BLaER1 treated with 17β-estradiol and CSF1 and Interleukin-3, amounts not matched to agents 10 nM and 100 nM (cell line): Measurements from ENCODE around the gene NTRK3.
A peak's percentile ranks its signal among the peaks of the same experiment; 100 is the strongest.

Experiments
- H3K27ac ChIP-seq, 11 experiments: shearing (Covaris generic); formaldehyde crosslinking; 2 replicates each; pipeline ENCODE4 v1.8.1; 2022
- H3K27me3 ChIP-seq, 11 experiments: shearing (Covaris generic); formaldehyde crosslinking; 2 replicates each; pipeline ENCODE4 v1.8.1; 2022
- H3K36me3 ChIP-seq, 11 experiments: shearing (Covaris generic); formaldehyde crosslinking; 2 replicates each; pipeline ENCODE4 v1.8.1; 2022
- H3K4me1 ChIP-seq, 10 experiments: shearing (Covaris generic); formaldehyde crosslinking; 2 replicates each; pipeline ENCODE4 v1.8.1; 2022
- H3K4me2 ChIP-seq, 11 experiments: shearing (Covaris generic); formaldehyde crosslinking; 2 replicates each; pipeline ENCODE4 v1.8.1; 2022
- H3K4me3 ChIP-seq, 10 experiments: shearing (Covaris generic); formaldehyde crosslinking; 2 replicates each; pipeline ENCODE4 v1.8.1; 2022
- H3K9ac ChIP-seq, 11 experiments: shearing (Covaris generic); formaldehyde crosslinking; 2 replicates each; pipeline ENCODE4 v1.8.1; 2022
- H3K9me3 ChIP-seq, 11 experiments: shearing (Covaris generic); formaldehyde crosslinking; replicated peaks in 1 of 11; 2 replicates each; pipeline ENCODE4 v1.8.1; 2022
- H4K20me1 ChIP-seq, 11 experiments: shearing (Covaris generic); formaldehyde crosslinking; 2 replicates each; pipeline ENCODE4 v1.8.1; 2022
- Cebpa-rat ChIP-seq, 11 experiments: shearing (Covaris generic); IDR thresholded peaks; 2 replicates each; pipeline ENCODE4 v1.8.1; 2022

The NTRK3 gene

DNA sequence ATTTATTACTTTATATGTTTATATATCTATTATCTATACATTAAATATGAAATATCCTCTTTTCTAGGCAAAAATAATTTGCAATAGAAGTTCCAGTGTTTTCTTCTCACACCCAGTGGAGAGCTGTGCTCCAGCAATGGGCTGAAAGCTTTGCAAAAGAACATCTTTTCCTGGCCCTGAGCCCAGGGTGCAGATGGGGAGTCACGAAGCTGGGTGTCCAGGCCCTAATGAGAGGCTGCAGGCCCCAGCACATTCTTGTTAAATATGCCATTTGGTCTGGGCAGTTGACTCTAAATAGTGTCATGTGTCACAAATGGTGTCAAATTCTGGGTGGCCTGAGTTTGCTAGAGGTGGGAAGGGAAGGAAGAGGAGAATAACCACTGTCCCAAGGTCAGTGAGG, 5.7 kb downstream of the NTRK3 start:
- Histone ChIP-seq H3K4me1 (peaks cover 14 to 29% (median 25%) of the 10 kb centered on the region in 10 experiments), H3K27ac (no peak overlapping the region), H3K4me3 (no peak overlapping the region), H3K27me3 (peaks cover 28 to 36% (median 31%) of the 10 kb centered on the region in 11 experiments), H3K9me3 (no peaks in the 10 kb centered on the region), H3K9ac (no peak overlapping the region), H4K20me1 (peaks cover 0 to 25% (median 6%) of the 10 kb centered on the region in 11 experiments; a peak in 12 of 22 replicates), H3K4me2 (no peak overlapping the region), H3K36me3 (no peaks in the 10 kb centered on the region)
- no peak for TF ChIP-seq Cebpa-rat (IDR thresholded peaks at IDR 0.05)

DNA sequence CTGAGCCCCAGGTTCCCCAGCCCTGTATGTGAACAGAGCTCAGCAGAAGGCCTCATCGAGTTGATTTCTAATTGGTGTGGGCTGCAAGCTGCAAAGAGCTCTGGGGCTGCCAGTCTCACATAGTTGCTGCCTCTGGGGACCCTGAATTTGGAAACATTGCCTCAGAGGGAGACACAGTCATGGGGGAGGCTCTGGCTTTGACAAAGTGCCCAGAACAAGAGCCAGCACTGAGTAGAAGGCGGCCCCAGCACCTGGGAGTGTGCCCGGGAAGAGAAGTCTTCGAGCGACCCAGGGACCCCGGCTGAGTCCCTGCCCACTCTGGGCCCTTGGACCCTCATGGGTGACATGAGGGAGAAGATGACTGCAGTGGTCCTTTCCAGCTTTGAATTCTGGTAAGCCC, 7.3 kb downstream of the NTRK3 start:
- no peaks in the 10 kb centered on the region for H3K9me3 ChIP-seq
- TF ChIP-seq Cebpa-rat (IDR thresholded peaks at IDR 0.05), result no peak
- peaks cover 0 to 9% (median 0%) of the 10 kb centered on the region in 11 experiments; a peak in 2 of 22 replicates for H4K20me1 ChIP-seq
- H3K36me3 ChIP-seq, result no peaks in the 10 kb centered on the region
- H3K27me3 ChIP-seq, result peaks cover 12 to 19% (median 15%) of the 10 kb centered on the region in 11 experiments
- H3K4me1 ChIP-seq, result peaks cover 9 to 27% (median 24%) of the 10 kb centered on the region in 10 experiments
- H3K9ac ChIP-seq, result peak overlapping the region in 1 of 11 experiments; percentile 55; a peak in 1 of 22 replicates
- H3K4me2 ChIP-seq, result peak overlapping the region in 8 of 11 experiments; percentile 8 to 56 (median 46); a peak in 15 of 22 replicates
- no peak overlapping the region for H3K4me3 ChIP-seq
- H3K27ac ChIP-seq, result no peak overlapping the region

DNA sequence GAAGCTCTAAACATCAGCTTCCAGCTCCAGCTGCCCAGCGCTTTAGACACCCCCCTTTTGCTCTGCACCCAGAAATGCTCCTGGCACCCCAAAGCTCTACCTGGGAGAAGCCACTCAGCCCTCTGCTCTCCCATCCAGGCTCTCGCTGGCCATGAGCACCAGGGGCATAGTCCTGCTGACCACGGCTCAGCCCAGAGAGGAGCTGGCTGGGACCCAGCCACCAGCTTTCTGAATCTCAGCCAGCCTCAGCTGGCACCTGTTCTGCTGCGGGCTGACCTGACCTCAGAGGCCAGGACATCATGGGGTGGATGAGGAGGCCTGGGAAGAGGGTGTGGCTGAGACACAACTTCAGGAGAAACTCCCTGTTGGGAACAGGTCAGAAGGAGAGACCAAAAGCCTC, 8.6 kb downstream of the NTRK3 start:
- peaks cover 0 to 6% (median 2%) of the 10 kb centered on the region in 11 experiments; a peak in 10 of 22 replicates for H3K27me3 ChIP-seq
- no peak overlapping the region for H3K27ac ChIP-seq
- H3K4me3 ChIP-seq, result no peak overlapping the region
- H3K4me1 ChIP-seq, result peaks cover 9 to 27% (median 24%) of the 10 kb centered on the region in 10 experiments
- no peak overlapping the region for H3K4me2 ChIP-seq
- TF ChIP-seq Cebpa-rat (IDR thresholded peaks at IDR 0.05), result no peak
- H4K20me1 ChIP-seq, result peaks cover 0 to 5% (median 0%) of the 10 kb centered on the region in 11 experiments; a peak in 1 of 22 replicates
- H3K36me3 ChIP-seq, result no peaks in the 10 kb centered on the region
- H3K9ac ChIP-seq, result no peak overlapping the region
- no peaks in the 10 kb centered on the region for H3K9me3 ChIP-seq

GRCh38 chr15:88246666-88247446, 9.7 kb downstream of the NTRK3 start:
- H3K4me3 ChIP-seq, result no peak overlapping the region
- TF ChIP-seq Cebpa-rat (IDR thresholded peaks at IDR 0.05), result no peak
- H4K20me1 ChIP-seq, result peaks cover 0 to 5% (median 0%) of the 10 kb centered on the region in 11 experiments; a peak in 1 of 22 replicates
- no peaks in the 10 kb centered on the region for H3K9me3 ChIP-seq
- H3K9ac ChIP-seq, result no peak overlapping the region
- no peak overlapping the region for H3K27ac ChIP-seq
- peak overlapping the region; percentile 41 to 76 (median 63) for H3K4me2 ChIP-seq
- no peaks in the 10 kb centered on the region for H3K36me3 ChIP-seq
- H3K27me3 ChIP-seq, result no peaks in the 10 kb centered on the region
- H3K4me1 ChIP-seq, result peaks cover 9 to 29% (median 24%) of the 10 kb centered on the region in 10 experiments

DNA sequence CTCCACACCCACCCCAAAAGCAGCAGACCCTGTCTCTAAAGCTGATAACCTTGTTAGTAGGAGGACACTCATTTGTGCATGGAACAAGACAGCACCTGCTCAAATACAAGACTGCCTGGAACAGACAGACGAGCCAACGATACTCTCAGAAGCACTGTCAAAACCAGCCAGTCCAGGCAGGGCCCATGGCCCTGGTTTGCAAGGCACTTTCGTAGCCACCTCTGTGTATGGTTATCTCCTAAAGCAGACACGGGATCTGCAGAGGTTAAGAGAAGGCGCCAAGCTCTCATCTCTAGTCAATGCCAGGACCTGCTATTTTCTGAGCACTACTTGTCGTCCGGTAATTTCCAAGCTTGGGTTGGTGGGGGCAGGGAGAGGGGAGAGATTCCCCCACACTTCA, 10.5 kb downstream of the NTRK3 start:
- H4K20me1 ChIP-seq, result peaks cover 0 to 5% (median 0%) of the 10 kb centered on the region in 11 experiments; a peak in 1 of 22 replicates
- H3K9ac ChIP-seq, result no peak overlapping the region
- H3K4me3 ChIP-seq, result no peak overlapping the region
- peaks cover 9 to 37% (median 28%) of the 10 kb centered on the region in 10 experiments for H3K4me1 ChIP-seq
- H3K9me3 ChIP-seq, result no peaks in the 10 kb centered on the region
- H3K27ac ChIP-seq, result no peak overlapping the region
- H3K27me3 ChIP-seq, result no peaks in the 10 kb centered on the region
- H3K4me2 ChIP-seq, result peak overlapping the region; percentile 41 to 76 (median 63); a peak in 20 of 22 replicates
- TF ChIP-seq Cebpa-rat (IDR thresholded peaks at IDR 0.05), result no peak
- no peaks in the 10 kb centered on the region for H3K36me3 ChIP-seq

- Histone ChIP-seq H3K4me2 (no peak overlapping the region), H3K36me3 (no peaks in the 10 kb centered on the region), H3K27me3 (no peaks in the 10 kb centered on the region), H3K4me3 (no peak overlapping the region), H3K9me3 (no peaks in the 10 kb centered on the region), H3K4me1 (peaks cover 9 to 43% (median 32%) of the 10 kb centered on the region in 10 experiments), H3K27ac (no peak overlapping the region), H3K9ac (no peak overlapping the region), H4K20me1 (peaks cover 0 to 5% (median 0%) of the 10 kb centered on the region in 11 experiments; a peak in 1 of 22 replicates)
- TF ChIP-seq Cebpa-rat (IDR thresholded peaks at IDR 0.05), result no peak
Measured at GRCh38 chr15:88243895-88244787, 12.4 kb downstream of the NTRK3 start.

DNA sequence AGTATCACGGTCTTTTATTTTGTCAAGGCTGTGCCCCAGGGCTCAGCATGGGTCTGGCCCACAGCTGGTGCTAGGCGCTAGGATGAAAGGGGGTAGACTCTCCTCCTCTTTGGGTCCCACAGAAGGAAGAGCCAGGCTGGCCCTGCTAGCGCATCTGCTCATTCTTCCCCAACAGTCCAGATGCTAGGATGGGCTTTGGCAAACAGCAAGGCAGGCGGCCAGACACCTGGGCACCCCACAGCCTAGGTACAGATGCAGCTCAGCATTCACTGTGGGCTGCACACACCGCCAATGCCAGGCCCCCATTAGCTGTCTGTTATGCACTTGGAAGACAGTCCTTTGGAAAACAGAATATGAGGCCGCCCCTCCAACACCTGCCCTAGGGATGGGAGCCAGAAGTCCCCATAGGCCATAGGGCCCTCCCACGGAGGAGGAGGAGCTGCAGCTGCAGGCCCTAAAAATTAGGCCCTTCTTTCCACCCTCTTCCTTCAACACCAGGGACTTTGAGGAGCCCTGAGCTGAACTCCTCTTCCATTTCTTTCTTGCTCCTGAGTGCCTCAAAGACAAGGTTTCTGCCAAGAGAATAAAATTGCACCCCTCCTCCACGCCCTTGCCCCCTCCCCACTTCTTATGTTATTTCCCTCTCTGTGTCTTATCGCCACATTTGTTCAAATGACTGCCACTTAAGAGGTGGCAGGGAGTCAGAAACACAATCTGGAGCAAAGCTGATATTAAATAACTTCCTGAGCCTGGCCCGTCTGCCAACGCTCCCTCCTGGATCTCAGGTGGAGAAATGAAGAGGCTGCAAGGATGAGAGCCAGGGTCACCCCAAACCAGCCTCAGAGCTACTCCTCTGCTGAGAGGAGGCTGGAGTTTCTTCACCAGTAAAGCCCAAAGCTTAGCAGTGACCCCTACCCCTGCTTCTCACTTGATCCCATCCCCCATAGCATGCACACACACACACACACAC, 13.7 kb downstream of the NTRK3 start:
- Histone ChIP-seq H4K20me1 (peaks cover 0 to 5% (median 0%) of the 10 kb centered on the region in 11 experiments; a peak in 1 of 22 replicates), H3K4me2 (no peak overlapping the region), H3K36me3 (no peaks in the 10 kb centered on the region), H3K4me1 (peaks cover 9 to 35% (median 27%) of the 10 kb centered on the region in 10 experiments), H3K9ac (no peak overlapping the region), H3K27me3 (no peaks in the 10 kb centered on the region), H3K9me3 (no peaks in the 10 kb centered on the region), H3K27ac (no peak overlapping the region), H3K4me3 (no peak overlapping the region)
- TF ChIP-seq Cebpa-rat (IDR thresholded peaks at IDR 0.05), result no peak

- Histone ChIP-seq H3K27me3 (no peaks in the 10 kb centered on the region), H3K36me3 (no peaks in the 10 kb centered on the region), H3K9me3 (no peaks in the 10 kb centered on the region), H3K4me2 (peak overlapping the region in 5 of 11 experiments; percentile 15 to 51 (median 40); a peak in 7 of 22 replicates), H3K4me1 (peaks cover 7 to 33% (median 24%) of the 10 kb centered on the region in 10 experiments), H4K20me1 (0 out of 22 replicates have a peak, but pooled peaks cover 0 to 5% (median 0%) of the 10 kb centered on the region in 11 experiments), H3K27ac (no peak overlapping the region), H3K4me3 (no peak overlapping the region), H3K9ac (no peak overlapping the region)
- no peak for TF ChIP-seq Cebpa-rat (IDR thresholded peaks at IDR 0.05)
Measured at GRCh38 chr15:88241461-88241860, 15.1 kb downstream of the NTRK3 start.
